ENCODE data around the gene IFT88. TPM values are rescaled to one million over a fixed set of nuclear protein-coding genes. Genes with fewer than 3 reads are reported as not detected.

IFT88 gene
- total and polyA plus RNA-seq, 4 donors: 7.1 to 18.7 (median 10.5) TPM

GRCh38 chr13:20709782-20710181 is 142.8 kb downstream of the IFT88 start:
- peaks cover 0 to 7% (median 4%) of the 10 kb centered on the region in 4 donors for H3K4me1 ChIP-seq (ENCODE audit: control insufficient read depth in 4 of 4, insufficient read depth in 4 of 4, low read length in 3 of 4)
- H3K27me3 ChIP-seq (ENCODE audit: control insufficient read depth in 4 of 4, insufficient read depth in 4 of 4, low read length in 3 of 4): no peaks in the 10 kb centered on the region
- H3K27ac ChIP-seq (ENCODE audit: low read depth in 1 of 2, low read length in 2 of 2): no peak overlapping the region
- no peak for TF ChIP-seq FOXA1 (IDR thresholded peaks at IDR 0.05)
- no peak for TF ChIP-seq MAX (IDR thresholded peaks at IDR 0.05)
- no peak for TF ChIP-seq NR2F2 (IDR thresholded peaks at IDR 0.05)
- TF ChIP-seq SP1 (IDR thresholded peaks at IDR 0.05): no peak
- no peak for TF ChIP-seq ATF3 (IDR thresholded peaks at IDR 0.05)
- TF ChIP-seq CTCF (IDR thresholded peaks at IDR 0.05; ENCODE audit: low read depth, low read length, missing input control): no peak
- no peak for TF ChIP-seq RAD21 (IDR thresholded peaks at IDR 0.05)
- TF ChIP-seq HNF4G (IDR thresholded peaks at IDR 0.05): no peak
- TF ChIP-seq TAF1 (conservative IDR thresholded peaks at IDR 0.05): no peak
- no peak for TF ChIP-seq EGR1 (IDR thresholded peaks at IDR 0.05; ENCODE audit: low read depth in 2 of 2)
- TF ChIP-seq YY1 (IDR thresholded peaks at IDR 0.05): no peak
- TF ChIP-seq GABPA (IDR thresholded peaks at IDR 0.05 in 1 of 2, conservative IDR thresholded peaks at IDR 0.05 in 1 of 2): no peak
- no peak for TF ChIP-seq ZBTB33 (IDR thresholded peaks at IDR 0.05)
- no peak for TF ChIP-seq HNF4A (conservative IDR thresholded peaks at IDR 0.05)
- no peak for TF ChIP-seq JUND (IDR thresholded peaks at IDR 0.05)
- no peak for TF ChIP-seq RXRA (IDR thresholded peaks at IDR 0.05)
- no peak for TF ChIP-seq FOXA2 (IDR thresholded peaks at IDR 0.05)
- TF ChIP-seq REST (IDR thresholded peaks at IDR 0.05): no peak
- no peak overlapping the region for H3K9ac ChIP-seq (ENCODE audit: low read depth in 1 of 2, low read length in 2 of 2)
- H3K36me3 ChIP-seq (ENCODE audit: control insufficient read depth in 4 of 4, insufficient read depth in 3 of 4, low read depth in 1 of 4, low read length in 3 of 4): no peaks in the 10 kb centered on the region
- no peak for DNase-seq (ENCODE audit: low spot score)
- no peak overlapping the region for H3K4me3 ChIP-seq (ENCODE audit: low read depth in 1 of 3, low read length in 3 of 3)
- WGBS: 67% methylated on average over 4 of the region's 4 CpGs
- H3K9me3 ChIP-seq (ENCODE audit: control insufficient read depth in 4 of 4, low read length in 3 of 4): no peaks in the 10 kb centered on the region

All from liver (tissue), 9 donors.